Right lobe of liver (tissue), 6 donors: Measurements from ENCODE around the gene SLC29A3. TPM values are rescaled to one million over a fixed set of nuclear protein-coding genes. Genes with fewer than 3 reads are reported as not detected.

Experiments
- ATAC-seq, 4 donors: fragments of 200-7000 bp; cut with Tn5 transposase; one replicate each; pipeline ENCODE4 v1.9.1; 2020; ENCODE audit warnings: mild to moderate bottlenecking in 4 of 4, moderate library complexity in 4 of 4
- DNase-seq, 3 donors: peaks; one replicate each; pipeline ENCODE4 v3.0.0-alpha.2; 2020
- H3K27ac ChIP-seq, 3 donors: fragments of 200-600 bp; one replicate each; pipeline ENCODE4 v1.8.0; 2022
- H3K27me3 ChIP-seq, 2 donors: fragments of 200-600 bp; one replicate each; pipeline ENCODE4 v1.8.0; 2022
- H3K36me3 ChIP-seq, 4 donors: fragments of 200-600 bp; sonication (generic) in 1 of 4; one replicate each; pipeline versions ENCODE4 v1.5.1 to v1.8.0; 2017 to 2022; ENCODE audit warnings: control low read depth in 1 of 4
- H3K4me1 ChIP-seq, 4 donors: fragments of 200-600 bp; sonication (generic) in 1 of 4; one replicate each; pipeline versions ENCODE4 v1.5.1 to v1.8.0; 2017 to 2022; ENCODE audit warnings: control low read depth in 1 of 4
- H3K4me3 ChIP-seq, 3 donors: fragments of 200-600 bp; one replicate each; pipeline ENCODE4 v1.8.0; 2022
- H3K9me3 ChIP-seq, 4 donors: fragments of 200-600 bp; sonication (generic) in 1 of 4; one replicate each; pipeline versions ENCODE4 v1.5.1 to v1.8.0; 2017 to 2022; ENCODE audit warnings: control low read depth in 1 of 4
- CTCF ChIP-seq, 4 donors: fragments of 200-600 bp in 3 of 4; fragments of 450-650 bp in 1 of 4; IDR thresholded peaks; one replicate each; pipeline versions ENCODE4 v1.5.1 to v1.8.0; 2016 to 2022; ENCODE audit warnings: antibody characterized with exemption in 4 of 4, mild to moderate bottlenecking in 2 of 4
- POLR2A ChIP-seq: fragments of 450-650 bp; IDR thresholded peaks from one replicate; pipeline ENCODE4 v1.6.1; 2017; ENCODE audit warnings: antibody characterized with exemption, mild to moderate bottlenecking
- WGBS: methylation state at CpG from one replicate; pipeline ENCODE4 v1.1.6; 2018; ENCODE audit warnings: low coverage, low lambda C conversion rate; ENCODE audit not compliant: insufficient coverage; ENCODE audit errors: missing lambda C conversion rate; 5-methylcytosine and 5-hydroxymethylcytosine counted together
- intact Hi-C, 2 donors: fragments of 100-400 bp; cut with DNase I; formaldehyde crosslinking; loops; one replicate each; pipeline versions ENCODE4 v1.11.2 to v1.14.1; 2022
- total RNA-seq, 6 experiments: library from RNA; depleted of rRNA in 2 of 6; stranded (reverse); fragments of >200 nt in 2 of 6; fragmentation: NEBNext Ultra II Directional in 3 of 6; extraction: Animal tissue kit (Norgen Biotek cat#: 25700) in 3 of 6; gene quantifications; one replicate each; pipeline versions ENCODE4 v1.1.0 to v1.2.4, GENCODE V29; 2016 to 2023
- donor health status: DM: no; HTN: yes; CAD: no.
- donor health status: DM: no; HTN: no; CAD: no.
- donor health status: DM: no; HTN: no; CAD: no.
- donor health status: DM: no; HTN: yes; CAD: no.
- donor health status: DM: no; HTN: yes; CAD: no.

Gene SLC29A3
- total RNA-seq, 6 experiments from 2014 or later = 5.7 to 17.4 (median 7.7) TPM

GRCh38 chr10:71381611-71382010, 62.6 kb downstream of the SLC29A3 start:
- 81% methylated on average over 3 of the region's 3 CpGs for whole genome bisulfite sequencing
- peaks cover 0 to 5% (median 2%) of the 10 kb centered on the region in 4 donors for H3K4me1 ChIP-seq
- H3K36me3 ChIP-seq = no peaks in the 10 kb centered on the region
- intact Hi-C loops = no loop called here
- DNase-seq = no peak
- no peak overlapping the region for H3K27ac ChIP-seq
- no peaks in the 10 kb centered on the region for H3K9me3 ChIP-seq
- no peak for TF ChIP-seq CTCF (IDR thresholded peaks at IDR 0.05)
- no peak for TF ChIP-seq POLR2A
- no peak overlapping the region for H3K4me3 ChIP-seq
- no peak for ATAC-seq
- H3K27me3 ChIP-seq = no peaks in the 10 kb centered on the region

- peaks cover 0 to 5% (median 0%) of the 10 kb centered on the region in 4 donors for H3K4me1 ChIP-seq
- WGBS = 50% methylated on average over 2 of the region's 2 CpGs
- H3K36me3 ChIP-seq = no peaks in the 10 kb centered on the region
- DNase-seq (no peak), ATAC-seq (no peak)
- TF ChIP-seq CTCF (IDR thresholded peaks at IDR 0.05) (no peak), POLR2A (no peak)
- H3K4me3 ChIP-seq = no peak overlapping the region
- H3K27ac ChIP-seq = no peak overlapping the region
- no peaks in the 10 kb centered on the region for H3K27me3 ChIP-seq
- intact Hi-C loops = no loop called here
- H3K9me3 ChIP-seq = no peaks in the 10 kb centered on the region
These were observed 63.0 kb downstream of the SLC29A3 start for GRCh38 chr10:71382028-71382427.

DNA sequence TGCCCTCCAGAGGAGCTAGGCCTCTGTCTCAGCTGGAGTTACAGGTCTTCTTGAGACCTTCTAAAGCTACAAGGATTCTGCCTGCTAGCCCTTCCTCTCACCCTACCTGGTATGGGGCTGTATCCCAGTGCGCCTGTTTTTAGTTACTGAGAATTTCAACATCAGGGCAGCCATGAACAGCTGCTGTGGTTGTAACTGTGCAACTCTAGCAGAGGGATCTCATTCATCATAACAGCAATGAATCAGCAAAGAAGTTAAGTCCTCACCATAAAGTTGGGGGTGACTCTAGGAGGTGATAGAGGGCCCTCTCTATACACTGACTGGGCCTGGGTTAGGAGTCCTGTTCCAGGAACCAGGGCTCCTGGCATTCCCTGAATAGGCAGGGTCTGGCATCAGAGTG, 63.7 kb downstream of the SLC29A3 start:
- no peaks in the 10 kb centered on the region for H3K27me3 ChIP-seq
- H3K27ac ChIP-seq = no peak overlapping the region
- no peaks in the 10 kb centered on the region for H3K9me3 ChIP-seq
- H3K4me1 ChIP-seq = peaks cover 0 to 2% (median 0%) of the 10 kb centered on the region in 4 donors
- DNase-seq (no peak), ATAC-seq (no peak)
- no peaks in the 10 kb centered on the region for H3K36me3 ChIP-seq
- WGBS = 80% methylated on average over 1 of the region's 1 CpG
- intact Hi-C loops = no loop called here
- H3K4me3 ChIP-seq = no peak overlapping the region
- TF ChIP-seq CTCF (IDR thresholded peaks at IDR 0.05) (no peak), POLR2A (no peak)

GRCh38 chr10:71383972-71384687, 65.1 kb downstream of the SLC29A3 start:
- intact Hi-C loops = no loop called here
- Histone ChIP-seq H3K36me3 (no peaks in the 10 kb centered on the region), H3K4me1 (no peaks in the 10 kb centered on the region), H3K27me3 (no peaks in the 10 kb centered on the region), H3K27ac (no peak overlapping the region), H3K9me3 (no peaks in the 10 kb centered on the region), H3K4me3 (no peak overlapping the region)
- TF ChIP-seq POLR2A (no peak), CTCF (IDR thresholded peaks at IDR 0.05) (peak; percentile 91 to 92 (median 92))
- peak; percentile 73 to 81 (median 80) for DNase-seq
- 28% methylated on average over 5 of the region's 10 CpGs for WGBS
- ATAC-seq = peak; percentile 95 to 99 (median 98)
